ENCODE data around the gene EPB42.
"Not testable (repeated sequence)": the region's sequence is repeated elsewhere in the genome, so short reads cannot be mapped to it uniquely, and the experiment has no call there.

The EPB42 gene

GRCh38 chr15:43241100-43241499 lies 20.3 kb upstream of the EPB42 start:
- no peak for DNase-seq (ENCODE audit: low spot score)

- no peak for DNase-seq (ENCODE audit: low spot score)
These were observed 19.1 kb upstream of the EPB42 start for GRCh38 chr15:43239732-43240491.

GRCh38 chr15:43238671-43239131 lies 17.9 kb upstream of the EPB42 start:
- DNase-seq (ENCODE audit: low spot score): no peak

- no peak for DNase-seq (ENCODE audit: low spot score)
These were observed 17.1 kb upstream of the EPB42 start for GRCh38 chr15:43237842-43238470.

- DNase-seq (ENCODE audit: low spot score): no peak
These were observed 14.7 kb upstream of the EPB42 start for GRCh38 chr15:43235536-43235935.

- no peak for DNase-seq (ENCODE audit: low spot score)
These were observed 11.6 kb upstream of the EPB42 start for GRCh38 chr15:43232289-43232874.

- no peak for DNase-seq (ENCODE audit: low spot score)
These were observed 9.9 kb upstream of the EPB42 start for GRCh38 chr15:43230640-43231115.

- no peak for DNase-seq (ENCODE audit: low spot score)
These were observed 9.2 kb upstream of the EPB42 start for GRCh38 chr15:43229977-43230376.

GRCh38 chr15:43226436-43227305 lies 5.9 kb upstream of the EPB42 start:
- DNase-seq (ENCODE audit: low spot score): no peak

- not testable (repeated sequence) for DNase-seq (ENCODE audit: low spot score)
These were observed 5.1 kb upstream of the EPB42 start for GRCh38 chr15:43225950-43226255.

GRCh38 chr15:43225201-43225949 lies 4.6 kb upstream of the EPB42 start:
- peak; percentile 59 for DNase-seq (ENCODE audit: low spot score)

- DNase-seq (ENCODE audit: low spot score): no peak
These were observed 604 bp upstream of the EPB42 start for GRCh38 chr15:43221422-43221821.

- no peak for DNase-seq (ENCODE audit: low spot score)
These were observed 589 bp downstream of the EPB42 start for GRCh38 chr15:43219929-43220928.

GRCh38 chr15:43218908-43219706 lies 1.7 kb downstream of the EPB42 start:
- no peak for DNase-seq (ENCODE audit: low spot score)

GRCh38 chr15:43215961-43216360 lies 4.9 kb downstream of the EPB42 start:
- no peak for DNase-seq (ENCODE audit: low spot score)

GRCh38 chr15:43214592-43215295 lies 6.1 kb downstream of the EPB42 start:
- DNase-seq (ENCODE audit: low spot score): no peak

GRCh38 chr15:43214169-43214568 lies 6.6 kb downstream of the EPB42 start:
- DNase-seq (ENCODE audit: low spot score): no peak

GRCh38 chr15:43213466-43213865 lies 7.4 kb downstream of the EPB42 start:
- DNase-seq (ENCODE audit: low spot score): no peak

GRCh38 chr15:43212951-43213350 lies 7.9 kb downstream of the EPB42 start:
- DNase-seq (ENCODE audit: low spot score): no peak

Measured in CD4-positive, alpha-beta T cell treated with Interleukin-2 at 100 ng/mL for 4 hours (primary cell).